GM19395 (cell line): ENCODE results near the gene PTPRN.

ENCODE experiments used
- ATAC-seq: cut with Tn5 transposase; IDR thresholded peaks from one replicate; pipeline ENCODE4 v1.9.1; 2021; ENCODE audit warnings: mild to moderate bottlenecking, moderate library complexity; ENCODE audit not compliant: unreplicated experiment

PTPRN gene

GRCh38 chr2:219247678-219248642, 61.2 kb downstream of the PTPRN start:
- ATAC-seq, result no peak

- ATAC-seq, result no peak
These were observed 62.6 kb downstream of the PTPRN start for GRCh38 chr2:219246559-219246958.

GRCh38 chr2:219245899-219246230, 63.3 kb downstream of the PTPRN start:
- no peak for ATAC-seq

- peak; percentile 69 for ATAC-seq
These were observed 63.9 kb downstream of the PTPRN start, which contains the start of the genes GLB1L and STK16 for GRCh38 chr2:219245148-219245898. Gene GLB1L (minus strand): TSS chr2:219245444. CDS start chr2:219243573, 1,871 bp downstream. Gene STK16 (plus strand): TSS chr2:219245479. CDS start chr2:219246000, 521 bp downstream.

DNA sequence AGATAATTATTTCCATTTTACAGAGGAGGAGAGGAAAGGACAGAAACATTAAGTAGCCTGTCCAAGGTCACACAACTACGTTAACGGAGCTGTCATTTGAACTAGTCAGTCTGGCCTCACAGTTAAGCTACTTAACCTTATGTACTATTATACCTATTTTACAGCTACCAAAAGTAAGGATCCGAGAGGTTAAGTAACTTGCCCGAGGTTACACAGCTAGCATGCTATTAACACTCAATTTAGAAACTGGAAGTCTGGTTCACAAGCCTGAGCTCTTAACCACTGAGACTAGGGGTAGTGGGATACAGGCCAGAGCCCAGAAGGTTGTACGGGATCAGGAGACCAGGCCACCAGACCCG, 64.4 kb downstream of the PTPRN start:
- ATAC-seq, result no peak

DNA sequence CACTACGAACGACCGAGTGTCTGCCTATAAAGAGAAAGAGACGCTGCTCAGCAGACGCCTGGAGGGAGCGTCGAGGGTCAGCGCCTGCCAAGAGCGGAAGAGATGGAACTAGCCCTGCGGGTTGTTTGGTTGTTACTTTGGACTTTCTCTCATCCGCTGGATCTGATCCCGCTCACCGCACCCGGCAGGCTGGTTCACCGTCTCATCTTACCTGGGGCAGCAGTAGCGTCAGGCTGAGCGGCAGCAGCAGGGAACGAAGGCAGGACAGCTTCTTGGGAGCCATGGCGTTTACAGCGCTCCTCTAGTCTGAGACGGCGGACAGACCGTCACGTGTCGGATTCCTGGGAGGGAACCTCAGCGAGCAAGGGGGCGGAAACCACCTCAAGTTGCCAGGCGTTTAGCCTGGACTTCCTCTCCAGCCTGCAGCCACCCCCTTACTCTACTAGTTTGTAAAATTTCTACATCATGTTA, 65.9 kb downstream of the PTPRN start:
- no peak for ATAC-seq
